CD4-positive, alpha-beta T cell treated with Interleukin-17A for 4 hours (primary cell): ENCODE results near the gene MAMDC4.
A peak's percentile ranks its signal among the peaks of the same experiment; 100 is the strongest.
"Not testable (repeated sequence)": the region's sequence is repeated elsewhere in the genome, so short reads cannot be mapped to it uniquely, and the experiment has no call there.

Experiments
- DNase-seq: peaks from one replicate; pipeline ENCODE4 v3.0.0-alpha.2; 2020; ENCODE audit warnings: mixed read lengths

Gene MAMDC4

GRCh38 chr9:136839229-136840139 is 12.7 kb upstream of the MAMDC4 start:
- DNase-seq: no peak

GRCh38 chr9:136840140-136840876 is 11.8 kb upstream of the MAMDC4 start:
- no peak for DNase-seq

- no peak for DNase-seq
These were observed 11.1 kb upstream of the MAMDC4 start for GRCh38 chr9:136840877-136841645.

- not testable (repeated sequence) for DNase-seq
These were observed 10.3 kb upstream of the MAMDC4 start for GRCh38 chr9:136841646-136842379.

- DNase-seq: peak; percentile 81
These were observed 9.7 kb upstream of the MAMDC4 start, which contains the start of gene AJM1 for GRCh38 chr9:136842380-136842948. TSS of gene AJM1 (plus strand) at chr9:136842478. CDS start at chr9:136844415, 1,937 bp downstream.

- DNase-seq: not testable (repeated sequence)
These were observed 8.9 kb upstream of the MAMDC4 start for GRCh38 chr9:136843159-136843800.

- DNase-seq: peak; percentile 68
These were observed 8.1 kb upstream of the MAMDC4 start for GRCh38 chr9:136843801-136844740.

GRCh38 chr9:136844761-136845464 is 7.2 kb upstream of the MAMDC4 start:
- no peak for DNase-seq

- DNase-seq: no peak
These were observed 6.5 kb upstream of the MAMDC4 start for GRCh38 chr9:136845465-136846260.

GRCh38 chr9:136846376-136847087 is 5.6 kb upstream of the MAMDC4 start:
- DNase-seq: no peak

- peak; percentile 22 for DNase-seq
These were observed 4.9 kb upstream of the MAMDC4 start for GRCh38 chr9:136847088-136847825.

GRCh38 chr9:136847826-136848392 is 4.2 kb upstream of the MAMDC4 start:
- DNase-seq: peak; percentile 72

GRCh38 chr9:136848393-136849037 is 3.6 kb upstream of the MAMDC4 start:
- peak; percentile 42 for DNase-seq

GRCh38 chr9:136849038-136849959 is 2.8 kb upstream of the MAMDC4 start, which contains the start of gene PHPT1:
TSS of gene PHPT1 (plus strand) at chr9:136849409. CDS start at chr9:136849431, 22 bp downstream.
- peak; percentile 96 for DNase-seq
